Uterus (tissue), 4 donors: Measurements from ENCODE around the gene DAB2IP. TPM values are rescaled to one million over a fixed set of nuclear protein-coding genes. Genes with fewer than 3 reads are reported as not detected.
A peak's percentile ranks its signal among the peaks of the same experiment; 100 is the strongest.
"Not testable (repeated sequence)": the region's sequence is repeated elsewhere in the genome, so short reads cannot be mapped to it uniquely, and the experiment has no call there.

Experiments
- DNase-seq, 2 donors: peaks; one replicate each; pipeline ENCODE4 v3.0.0-alpha.2; 2019 to 2020
- H3K27ac ChIP-seq, 2 donors: fragments of 200-600 bp; sonication (generic); 1 replicate in 1 of 2; 2 replicates in 1 of 2; pipeline ENCODE4 v1.5.1; 2016 to 2018
- H3K27me3 ChIP-seq, 2 donors: fragments of 200-600 bp; sonication (generic); one replicate each; pipeline ENCODE4 v1.5.1; 2018 to 2019; ENCODE audit warnings: control low read depth in 1 of 2
- H3K36me3 ChIP-seq, 2 donors: fragments of 200-600 bp; sonication (generic); one replicate each; pipeline ENCODE4 v1.5.1; 2019; ENCODE audit warnings: control low read depth in 1 of 2
- H3K4me1 ChIP-seq, 2 donors: fragments of 200-600 bp; sonication (generic); one replicate each; pipeline ENCODE4 v1.5.1; 2018 to 2019; ENCODE audit warnings: control low read depth in 1 of 2
- H3K4me3 ChIP-seq, 2 donors: fragments of 200-600 bp; sonication (generic); 1 replicate in 1 of 2; 2 replicates in 1 of 2; pipeline ENCODE4 v1.5.1; 2018 to 2019; ENCODE audit warnings: mild to moderate bottlenecking in 1 of 2
- H3K9me3 ChIP-seq, 2 donors: fragments of 200-600 bp; sonication (generic); one replicate each; pipeline ENCODE4 v1.5.1; 2019; ENCODE audit warnings: control low read depth in 1 of 2
- POLR2A ChIP-seq, 2 donors: fragments of 450-650 bp; IDR thresholded peaks; one replicate each; pipeline ENCODE4 v1.6.1; 2016; ENCODE audit warnings: antibody characterized with exemption in 2 of 2, mild to moderate bottlenecking in 1 of 2, moderate library complexity in 1 of 2
- intact Hi-C: fragments of 100-400 bp; cut with DNase I; formaldehyde crosslinking; loops from one replicate; pipeline ENCODE4 v1.15.1; 2023; ENCODE audit warnings: low total_unique reads
- total RNA-seq, 4 donors: library from RNA; depleted of rRNA in 3 of 4; stranded (reverse); fragments of >200 nt in 3 of 4; gene quantifications; one replicate each; pipeline versions ENCODE4 v1.1.0 to v1.2.4, GENCODE V29; 2014 to 2023
- TF ChIP-seq, protein P1 (sequence below), 4 experiments: fragments of 200-600 bp in 2 of 4; fragments of 450-650 bp in 2 of 4; sonication (generic) in 2 of 4; IDR thresholded peaks; one replicate each; pipeline ENCODE4 v1.5.1; 2016 to 2019; ENCODE audit warnings: antibody characterized with exemption in 4 of 4, mild to moderate bottlenecking in 2 of 4, moderate library complexity in 1 of 4
- donor health status: DM: yes; HTN: yes; CAD: no.

The DAB2IP gene
- total RNA-seq, 4 donors from 2014 or later: 22.0 to 139 (median 31.6) TPM

DNA sequence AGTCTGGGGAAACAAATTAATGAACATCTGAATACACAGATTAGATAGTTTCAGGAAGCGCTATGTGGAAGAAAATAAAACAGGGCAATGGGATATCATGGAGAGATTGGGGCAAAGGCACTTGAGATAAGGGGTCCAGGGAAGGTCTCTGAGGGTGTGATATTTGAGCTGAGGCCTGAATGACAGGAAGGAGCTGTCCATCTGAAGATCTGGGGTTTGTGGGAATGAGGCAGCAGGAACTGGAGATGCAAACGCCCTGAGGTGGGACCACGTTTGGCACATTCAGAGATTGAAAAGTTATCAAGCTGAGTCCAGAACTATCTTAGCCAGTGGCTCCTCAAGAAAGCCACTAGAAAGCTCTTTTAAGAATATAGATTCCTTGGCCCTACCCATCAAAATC is 8.7 kb upstream of the DAB2IP start:
- no peak for TF ChIP-seq POLR2A (IDR thresholded peaks at IDR 0.05)
- TF ChIP-seq, protein P1, sequence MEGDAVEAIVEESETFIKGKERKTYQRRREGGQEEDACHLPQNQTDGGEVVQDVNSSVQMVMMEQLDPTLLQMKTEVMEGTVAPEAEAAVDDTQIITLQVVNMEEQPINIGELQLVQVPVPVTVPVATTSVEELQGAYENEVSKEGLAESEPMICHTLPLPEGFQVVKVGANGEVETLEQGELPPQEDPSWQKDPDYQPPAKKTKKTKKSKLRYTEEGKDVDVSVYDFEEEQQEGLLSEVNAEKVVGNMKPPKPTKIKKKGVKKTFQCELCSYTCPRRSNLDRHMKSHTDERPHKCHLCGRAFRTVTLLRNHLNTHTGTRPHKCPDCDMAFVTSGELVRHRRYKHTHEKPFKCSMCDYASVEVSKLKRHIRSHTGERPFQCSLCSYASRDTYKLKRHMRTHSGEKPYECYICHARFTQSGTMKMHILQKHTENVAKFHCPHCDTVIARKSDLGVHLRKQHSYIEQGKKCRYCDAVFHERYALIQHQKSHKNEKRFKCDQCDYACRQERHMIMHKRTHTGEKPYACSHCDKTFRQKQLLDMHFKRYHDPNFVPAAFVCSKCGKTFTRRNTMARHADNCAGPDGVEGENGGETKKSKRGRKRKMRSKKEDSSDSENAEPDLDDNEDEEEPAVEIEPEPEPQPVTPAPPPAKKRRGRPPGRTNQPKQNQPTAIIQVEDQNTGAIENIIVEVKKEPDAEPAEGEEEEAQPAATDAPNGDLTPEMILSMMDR (IDR thresholded peaks at IDR 0.05): no peak
- H3K27me3 ChIP-seq: no peaks in the 10 kb centered on the region
- intact Hi-C loops: no loop called here
- H3K4me1 ChIP-seq: peaks cover 0 to 5% of the 10 kb centered on the region in 2 donors
- no peak for DNase-seq
- H3K36me3 ChIP-seq: no peaks in the 10 kb centered on the region
- H3K4me3 ChIP-seq: no peak overlapping the region
- H3K27ac ChIP-seq: no peak overlapping the region
- H3K9me3 ChIP-seq: no peaks in the 10 kb centered on the region

DNA sequence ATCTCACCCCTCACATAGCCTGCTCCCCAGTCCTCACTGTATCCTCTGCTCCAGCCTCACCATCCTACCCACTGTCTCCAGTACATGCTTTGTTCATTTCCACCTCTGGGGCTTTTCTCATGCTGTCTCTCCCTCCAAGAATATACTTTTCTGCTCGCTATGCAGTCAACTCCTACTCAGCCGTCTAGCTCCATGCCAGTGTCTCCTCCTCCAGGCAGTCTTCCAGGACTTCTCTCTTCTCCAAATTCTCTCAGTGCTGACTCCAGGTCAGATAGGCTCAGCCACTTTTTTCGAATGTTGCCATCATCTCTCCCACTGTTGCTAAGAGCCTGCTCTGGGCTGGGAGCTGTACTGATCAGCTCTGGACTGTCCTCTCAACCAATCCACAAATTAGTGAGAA is 8.0 kb upstream of the DAB2IP start:
- H3K9me3 ChIP-seq: no peaks in the 10 kb centered on the region
- no peak overlapping the region for H3K27ac ChIP-seq
- H3K36me3 ChIP-seq: no peaks in the 10 kb centered on the region
- DNase-seq: no peak
- H3K27me3 ChIP-seq: no peaks in the 10 kb centered on the region
- intact Hi-C loops: no loop called here
- no peak overlapping the region for H3K4me3 ChIP-seq
- TF ChIP-seq, protein P1 (IDR thresholded peaks at IDR 0.05): no peak
- TF ChIP-seq POLR2A (IDR thresholded peaks at IDR 0.05): no peak
- peaks cover 0 to 5% of the 10 kb centered on the region in 2 donors for H3K4me1 ChIP-seq

GRCh38 chr9:121644040-121644439 is 7.4 kb upstream of the DAB2IP start:
- H3K4me3 ChIP-seq, H3K27me3 ChIP-seq, DNase-seq, H3K36me3 ChIP-seq, H3K4me1 ChIP-seq, H3K9me3 ChIP-seq, intact Hi-C loops, H3K27ac ChIP-seq: not testable (repeated sequence)

GRCh38 chr9:121645003-121645402 is 6.4 kb upstream of the DAB2IP start:
- Histone ChIP-seq H3K27me3 (no peaks in the 10 kb centered on the region), H3K36me3 (no peaks in the 10 kb centered on the region), H3K27ac (peak overlapping the region; percentile 43 to 49), H3K4me3 (no peak overlapping the region), H3K4me1 (peaks cover 0 to 5% of the 10 kb centered on the region in 2 donors), H3K9me3 (no peaks in the 10 kb centered on the region)
- intact Hi-C loops: no loop called here
- TF ChIP-seq POLR2A (IDR thresholded peaks at IDR 0.05): no peak
- TF ChIP-seq, protein P1 (IDR thresholded peaks at IDR 0.05): no peak
- peak in 1 of 2 donors; percentile 72 for DNase-seq

- Histone ChIP-seq H3K36me3 (no peaks in the 10 kb centered on the region), H3K9me3 (no peaks in the 10 kb centered on the region), H3K27ac (peak overlapping the region in 1 of 2 donors; percentile 43), H3K27me3 (no peaks in the 10 kb centered on the region), H3K4me3 (no peak overlapping the region), H3K4me1 (peaks cover 0 to 5% of the 10 kb centered on the region in 2 donors)
- no peak for DNase-seq
- TF ChIP-seq POLR2A (IDR thresholded peaks at IDR 0.05): no peak
- TF ChIP-seq, protein P1 (IDR thresholded peaks at IDR 0.05): no peak
- intact Hi-C loops: no loop called here
Observed at GRCh38 chr9:121645853-121646807, 5.3 kb upstream of the DAB2IP start.
